GM19193 (cell line): ENCODE measurements around the gene MAP2K2.

Experiments
- POLR2A ChIP-seq: IDR thresholded peaks from 4 replicates; pipeline ENCODE4 v1.6.1; 2011; ENCODE audit not compliant: insufficient read depth, insufficient read length; ENCODE audit errors: extremely low read depth

MAP2K2 gene

DNA sequence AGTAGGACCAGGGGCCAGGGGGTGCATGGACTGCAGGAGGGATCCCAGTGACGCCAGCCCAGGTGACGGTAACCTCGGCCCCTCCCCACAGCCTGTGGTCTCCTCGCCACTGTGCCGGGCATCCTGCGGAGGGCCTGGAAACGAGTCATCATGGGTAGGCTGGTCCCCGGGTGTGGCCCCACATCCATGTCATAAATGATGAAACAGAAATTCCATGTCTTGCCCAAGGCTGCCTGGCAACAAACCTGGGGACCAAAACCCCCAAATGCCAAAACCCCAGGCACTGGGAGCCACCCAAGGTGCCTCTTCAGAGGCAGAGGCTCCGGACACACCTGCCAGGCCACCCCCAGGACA is 20.9 kb downstream of the MAP2K2 start:
- TF ChIP-seq POLR2A = no peak

GRCh38 chr19:4102339-4103079 is 21.4 kb downstream of the MAP2K2 start:
- no peak for TF ChIP-seq POLR2A

- TF ChIP-seq POLR2A = no peak
These were observed 22.5 kb downstream of the MAP2K2 start for GRCh38 chr19:4101496-4101770.

- no peak for TF ChIP-seq POLR2A
These were observed 23.1 kb downstream of the MAP2K2 start for GRCh38 chr19:4100647-4101495.

DNA sequence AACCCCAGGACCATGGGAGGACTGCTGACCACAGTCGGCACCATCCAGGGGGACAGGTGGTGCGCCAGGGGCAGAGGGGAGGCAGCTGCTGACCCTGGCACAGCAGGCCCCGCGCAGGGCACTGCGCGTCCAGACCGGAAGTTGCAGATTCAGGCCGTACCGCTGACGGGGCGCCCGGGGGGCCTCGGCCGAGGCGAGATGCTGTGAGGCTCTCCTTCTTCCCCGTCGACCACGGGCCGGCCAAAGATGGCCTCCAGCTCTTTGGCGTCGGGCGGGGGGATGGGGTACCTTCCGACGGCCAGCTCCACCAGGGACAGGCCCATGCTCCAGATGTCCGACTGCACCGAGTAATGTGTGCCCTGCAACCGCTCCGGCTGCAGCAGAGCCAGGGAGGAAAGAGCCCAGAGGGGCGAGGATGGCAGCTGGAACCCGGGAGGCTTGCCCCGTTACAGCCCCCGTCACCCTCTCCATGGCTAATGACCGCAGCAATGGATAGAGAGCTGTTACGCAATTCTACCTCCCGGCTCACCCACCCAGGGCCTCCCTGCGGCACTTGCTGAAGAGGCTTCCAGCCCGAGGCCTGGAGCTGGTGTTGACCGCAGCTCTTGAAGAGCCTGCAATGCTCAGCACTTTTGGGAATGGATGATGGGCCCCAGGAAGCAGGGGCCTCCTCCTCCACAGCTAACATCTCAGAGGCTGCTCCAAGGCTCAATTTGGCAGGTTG is 24.7 kb downstream of the MAP2K2 start:
- TF ChIP-seq POLR2A = no peak

DNA sequence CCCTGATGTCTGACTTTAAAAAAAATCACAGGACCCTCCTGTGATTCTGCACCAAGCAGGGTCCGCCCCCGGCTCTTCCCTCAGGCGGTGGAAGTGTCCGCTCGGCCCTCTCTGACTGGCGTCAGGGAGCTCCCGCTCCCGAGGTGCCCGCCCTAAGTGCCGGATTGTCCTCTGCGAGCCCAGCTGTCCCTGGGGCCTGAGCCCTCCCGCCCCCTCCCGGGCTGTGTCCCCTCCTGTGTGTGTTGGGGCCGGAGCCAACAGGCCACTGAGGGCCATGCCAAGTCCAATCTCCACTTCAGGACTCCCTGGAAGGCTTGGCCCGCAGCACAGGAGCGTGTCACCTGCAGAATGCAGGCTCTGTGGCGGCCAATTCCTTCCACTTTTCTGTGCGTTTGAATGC is 25.4 kb downstream of the MAP2K2 start:
- TF ChIP-seq POLR2A = no peak

GRCh38 chr19:4097501-4097900 is 26.4 kb downstream of the MAP2K2 start:
- no peak for TF ChIP-seq POLR2A

DNA sequence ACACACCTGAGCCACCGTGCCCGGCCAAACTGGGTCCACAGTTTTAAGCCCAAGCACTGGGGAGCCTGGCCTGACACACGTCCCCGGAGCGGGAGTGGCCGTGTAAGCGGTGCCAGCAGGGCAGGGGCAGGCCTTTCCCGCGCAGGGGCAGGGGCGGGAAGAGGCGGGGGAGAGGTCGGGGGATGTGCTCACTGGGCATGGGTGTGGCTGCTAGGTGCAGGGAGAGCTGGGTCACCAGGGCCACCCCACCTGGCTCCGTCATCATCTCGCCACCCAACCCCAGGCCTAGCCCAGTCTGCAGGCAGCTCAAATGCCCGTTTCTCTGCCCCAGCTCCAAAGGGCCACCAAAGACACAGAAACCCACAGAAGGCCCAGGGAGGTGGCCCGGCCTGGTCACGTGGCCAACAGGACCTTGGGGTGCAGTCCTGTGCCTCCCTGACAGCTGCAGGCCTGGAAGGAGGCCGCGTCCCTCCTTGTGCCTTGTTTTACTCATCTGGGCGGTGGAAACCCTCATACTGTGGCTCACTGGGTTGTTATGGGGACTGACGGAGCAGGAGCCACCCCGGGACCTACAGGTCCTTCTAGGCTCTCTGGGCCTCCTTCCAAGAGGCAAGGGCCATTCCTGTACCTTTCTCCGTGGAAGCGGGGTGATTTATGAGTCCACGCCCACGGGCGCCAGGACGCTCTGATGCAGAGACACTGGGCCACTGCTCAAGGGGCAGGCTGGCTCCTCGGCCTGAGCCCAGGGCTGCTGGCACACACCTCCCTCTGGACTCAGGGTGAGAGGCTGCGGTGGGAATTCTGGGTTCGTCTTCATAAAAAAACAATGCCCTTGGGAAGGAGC is 27.7 kb downstream of the MAP2K2 start:
- TF ChIP-seq POLR2A = no peak

- TF ChIP-seq POLR2A = no peak
These were observed 28.5 kb downstream of the MAP2K2 start for GRCh38 chr19:4095488-4095844.

DNA sequence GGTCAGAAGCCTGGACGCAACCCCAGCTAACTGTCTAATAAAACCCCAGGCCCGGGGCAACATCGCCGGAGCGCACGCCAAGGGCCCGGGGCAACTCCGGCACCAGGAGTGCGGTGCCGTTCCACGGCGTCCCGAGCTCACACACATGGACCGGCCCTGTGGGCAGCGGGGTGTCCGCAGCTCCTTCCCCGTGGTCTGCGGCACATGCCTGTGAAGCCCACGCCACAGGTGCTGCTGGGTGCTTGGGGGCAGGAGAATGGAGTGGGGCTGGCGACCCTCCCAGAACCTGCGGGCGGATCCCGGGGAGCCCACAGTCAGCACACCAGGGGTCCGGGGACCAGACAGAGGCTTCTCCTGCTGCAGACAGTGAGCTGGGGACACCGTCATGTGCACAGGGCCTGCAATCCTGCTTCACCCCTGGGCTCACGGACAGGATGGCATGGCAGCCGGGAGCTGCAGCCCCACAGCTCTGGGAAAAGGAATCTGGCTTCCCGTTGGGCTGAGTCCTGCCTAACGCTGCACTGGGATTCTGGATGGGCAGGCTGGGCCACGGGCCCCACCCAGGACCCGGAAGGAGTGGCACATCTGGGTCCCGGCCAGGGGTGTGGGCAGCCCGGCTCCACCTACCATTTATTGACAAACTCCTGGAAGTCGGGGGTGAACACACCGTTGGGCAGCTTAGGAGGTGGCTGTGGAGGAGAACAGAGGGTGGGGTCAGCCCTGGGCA is 29.0 kb downstream of the MAP2K2 start:
- no peak for TF ChIP-seq POLR2A

- no peak for TF ChIP-seq POLR2A
These were observed 29.6 kb downstream of the MAP2K2 start for GRCh38 chr19:4094291-4094690.

DNA sequence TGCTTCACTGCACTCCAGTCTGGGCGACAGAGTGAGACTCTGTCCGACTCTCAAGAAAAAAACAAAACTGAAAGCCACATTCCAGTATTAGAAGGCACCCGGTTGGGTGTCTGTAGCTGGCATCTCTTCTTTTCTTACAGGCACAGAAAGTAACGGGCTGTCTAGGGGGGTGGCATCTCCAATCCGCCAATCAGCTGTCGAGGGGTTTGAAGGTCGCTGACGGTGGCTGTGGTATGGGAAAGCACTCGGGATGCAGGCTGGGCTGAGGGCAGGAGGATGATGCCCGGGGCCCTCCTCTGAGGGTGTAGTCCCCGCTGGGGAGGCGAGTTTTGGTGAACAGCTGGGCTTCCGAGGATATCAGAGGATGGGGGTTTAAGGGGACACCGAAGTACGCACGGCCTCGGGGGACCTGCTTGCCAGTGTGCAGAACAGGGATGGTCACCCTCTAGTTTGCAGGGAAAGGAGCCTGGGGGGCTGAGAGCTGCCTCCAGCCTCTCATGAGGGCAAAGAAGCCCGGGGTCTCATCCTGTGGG is 30.2 kb downstream of the MAP2K2 start:
- no peak for TF ChIP-seq POLR2A

GRCh38 chr19:4090356-4091220 is 33.3 kb downstream of the MAP2K2 start:
- TF ChIP-seq POLR2A = no peak
